ENCODE measurements around the gene GDF11.

DNA sequence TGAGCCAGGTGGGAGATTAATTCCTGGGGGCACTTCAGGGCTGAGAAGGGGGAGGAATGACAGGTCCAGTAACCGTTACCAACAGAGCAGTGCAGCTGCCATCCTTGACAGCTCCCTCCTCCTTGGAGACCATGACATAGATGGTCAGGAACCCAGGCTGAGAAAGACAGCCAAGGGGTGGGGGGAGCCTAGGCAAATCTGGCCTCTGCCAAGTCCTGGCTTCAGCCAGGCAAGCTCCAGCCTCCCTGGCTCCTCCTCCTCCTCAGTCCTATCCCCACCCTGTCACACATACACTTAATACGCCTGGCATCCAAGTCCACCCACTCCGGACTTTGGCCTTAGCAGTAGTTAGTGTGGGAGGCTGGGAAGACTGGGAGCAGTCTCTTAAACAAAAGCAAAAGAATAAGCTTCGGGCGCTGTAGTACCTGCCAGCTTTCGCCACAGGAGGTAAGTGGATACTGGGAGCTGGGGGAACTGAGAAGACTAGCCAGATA, 22.8 kb upstream of the GDF11 start, which contains the start of gene RDH5:
- no peak for TF ChIP-seq CTCF (IDR thresholded peaks at IDR 0.05)
- TF ChIP-seq SMC3 (IDR thresholded peaks at IDR 0.05; ENCODE audit: low read depth, low read length): no peak
- no peak for TF ChIP-seq ZBTB33 (IDR thresholded peaks at IDR 0.05; ENCODE audit: borderline replicate concordance, low read depth)
- TF ChIP-seq POLR2AphosphoS5 (IDR thresholded peaks at IDR 0.05; ENCODE audit: low read depth, low read length): no peak
- TF ChIP-seq MAX (IDR thresholded peaks at IDR 0.05; ENCODE audit: low read depth): no peak; the same call in 1 of the 2 replicates
- TF ChIP-seq REST (IDR thresholded peaks at IDR 0.05; ENCODE audit: low read depth, low read length): no peak

All from SK-N-SH (cell line).